Skeletal muscle tissue (tissue), 4 donors: ENCODE measurements around the gene NFILZ. TPM values are rescaled to one million over a fixed set of nuclear protein-coding genes. Genes with fewer than 3 reads are reported as not detected.

Experiments used
- H3K27ac ChIP-seq: one replicate; pipeline ENCODE4 v1.7.0; 2013; ENCODE audit warnings: mild to moderate bottlenecking, low read depth, low read length, inconsistent platforms
- H3K27me3 ChIP-seq, 3 donors: one replicate each; pipeline ENCODE4 v1.7.0; 2013; ENCODE audit warnings: low read length in 3 of 3; ENCODE audit not compliant: control insufficient read depth in 3 of 3, insufficient read depth in 3 of 3
- H3K36me3 ChIP-seq, 3 donors: one replicate each; pipeline ENCODE4 v1.7.0; 2013; ENCODE audit warnings: low read length in 3 of 3; ENCODE audit not compliant: control insufficient read depth in 3 of 3, insufficient read depth in 3 of 3
- H3K4me1 ChIP-seq, 3 donors: one replicate each; pipeline ENCODE4 v1.7.0; 2013; ENCODE audit warnings: low read length in 3 of 3, mild to moderate bottlenecking in 3 of 3; ENCODE audit not compliant: control insufficient read depth in 3 of 3, insufficient read depth in 3 of 3
- H3K4me3 ChIP-seq, 3 donors: one replicate each; pipeline ENCODE4 v1.7.0; 2013; ENCODE audit warnings: low read length in 3 of 3
- H3K9ac ChIP-seq, 3 donors: one replicate each; pipeline ENCODE4 v1.7.0; 2013; ENCODE audit warnings: low read length in 3 of 3, mild to moderate bottlenecking in 3 of 3, moderate library complexity in 2 of 3, low read depth in 1 of 3
- H3K9me3 ChIP-seq, 3 donors: one replicate each; pipeline ENCODE4 v1.7.0; 2013; ENCODE audit warnings: low read length in 3 of 3; ENCODE audit not compliant: control insufficient read depth in 3 of 3
- total RNA-seq: library from RNA; depleted of rRNA; stranded (reverse); fragments of >200 nt; gene quantifications from one replicate; pipeline ENCODE4 v1.2.3, GENCODE V29; 2014
- donor health status: Osteomylitis.

The NFILZ gene
- total RNA-seq, 1 donor from 2014 or later, result not detected

GRCh38 chr19:8596168-8596567 lies 34.3 kb upstream of the NFILZ start:
- H3K27me3 ChIP-seq, result peaks cover 8 to 11% (median 10%) of the 10 kb centered on the region in 3 donors
- peaks cover 8 to 14% (median 11%) of the 10 kb centered on the region in 3 donors for H3K4me1 ChIP-seq
- no peak overlapping the region for H3K27ac ChIP-seq
- H3K36me3 ChIP-seq, result peaks cover 2 to 21% (median 7%) of the 10 kb centered on the region in 3 donors
- H3K9me3 ChIP-seq, result peaks cover 0 to 6% (median 2%) of the 10 kb centered on the region in 3 donors
- no peak overlapping the region for H3K4me3 ChIP-seq
- no peak overlapping the region for H3K9ac ChIP-seq

GRCh38 chr19:8600064-8600463 lies 30.4 kb upstream of the NFILZ start:
- Histone ChIP-seq H3K9ac (no peak overlapping the region), H3K27me3 (no peaks in the 10 kb centered on the region), H3K36me3 (peaks cover 6 to 36% (median 7%) of the 10 kb centered on the region in 3 donors), H3K4me1 (no peaks in the 10 kb centered on the region), H3K9me3 (peaks cover 0 to 5% (median 3%) of the 10 kb centered on the region in 3 donors), H3K27ac (no peak overlapping the region), H3K4me3 (no peak overlapping the region)

GRCh38 chr19:8600816-8601215 lies 29.6 kb upstream of the NFILZ start:
- Histone ChIP-seq H3K4me3 (no peak overlapping the region), H3K4me1 (no peaks in the 10 kb centered on the region), H3K27me3 (no peaks in the 10 kb centered on the region), H3K9me3 (peaks cover 0 to 5% (median 3%) of the 10 kb centered on the region in 3 donors), H3K27ac (no peak overlapping the region), H3K36me3 (peaks cover 7 to 36% (median 8%) of the 10 kb centered on the region in 3 donors), H3K9ac (no peak overlapping the region)

GRCh38 chr19:8601796-8602195 lies 28.6 kb upstream of the NFILZ start:
- H3K36me3 ChIP-seq, result peaks cover 7 to 26% (median 8%) of the 10 kb centered on the region in 3 donors

GRCh38 chr19:8605514-8605913 lies 24.9 kb upstream of the NFILZ start:
- Histone ChIP-seq H3K9ac (no peak overlapping the region), H3K36me3 (peaks cover 2 to 15% (median 8%) of the 10 kb centered on the region in 3 donors)

More at GRCh38 chr19:8601796-8602195, 28.6 kb upstream of the NFILZ start:
- no peak overlapping the region for H3K9ac ChIP-seq
- H3K27ac ChIP-seq, result no peak overlapping the region
- H3K4me3 ChIP-seq, result no peak overlapping the region
- H3K4me1 ChIP-seq, result no peaks in the 10 kb centered on the region
- H3K27me3 ChIP-seq, result peaks cover 0 to 3% (median 0%) of the 10 kb centered on the region in 3 donors
- H3K9me3 ChIP-seq, result peaks cover 0 to 5% (median 3%) of the 10 kb centered on the region in 3 donors

GRCh38 chr19:8607386-8607785 lies 23.0 kb upstream of the NFILZ start:
- no peak overlapping the region for H3K9ac ChIP-seq
- H3K9me3 ChIP-seq, result peaks cover 0 to 5% (median 3%) of the 10 kb centered on the region in 3 donors
- peaks cover 16 to 19% (median 17%) of the 10 kb centered on the region in 3 donors for H3K27me3 ChIP-seq
- no peak overlapping the region for H3K4me3 ChIP-seq
- H3K36me3 ChIP-seq, result peaks cover 0 to 15% (median 6%) of the 10 kb centered on the region in 3 donors
- H3K27ac ChIP-seq, result no peak overlapping the region
- peaks cover 8 to 14% (median 13%) of the 10 kb centered on the region in 3 donors for H3K4me1 ChIP-seq

More at GRCh38 chr19:8605514-8605913, 24.9 kb upstream of the NFILZ start:
- peaks cover 0 to 5% (median 3%) of the 10 kb centered on the region in 3 donors for H3K9me3 ChIP-seq
- H3K4me1 ChIP-seq, result peaks cover 8 to 14% (median 13%) of the 10 kb centered on the region in 3 donors
- no peak overlapping the region for H3K27ac ChIP-seq
- H3K27me3 ChIP-seq, result peaks cover 16 to 19% (median 17%) of the 10 kb centered on the region in 3 donors
- H3K4me3 ChIP-seq, result no peak overlapping the region

- peak overlapping the region; percentile 81 to 86 (median 83) for H3K4me3 ChIP-seq
- peaks cover 16 to 19% (median 17%) of the 10 kb centered on the region in 3 donors for H3K27me3 ChIP-seq
- H3K4me1 ChIP-seq, result peaks cover 8 to 14% (median 13%) of the 10 kb centered on the region in 3 donors
- peak overlapping the region; percentile 69 to 81 (median 76) for H3K9ac ChIP-seq
- peaks cover 0 to 6% (median 5%) of the 10 kb centered on the region in 3 donors for H3K36me3 ChIP-seq
- peaks cover 0 to 5% (median 3%) of the 10 kb centered on the region in 3 donors for H3K9me3 ChIP-seq
- H3K27ac ChIP-seq, result peak overlapping the region; percentile 28
These were observed 21.5 kb upstream of the NFILZ start for GRCh38 chr19:8608941-8609278.

- H3K27ac ChIP-seq, result peak overlapping the region; percentile 28
- peaks cover 8 to 14% (median 13%) of the 10 kb centered on the region in 3 donors for H3K4me1 ChIP-seq
- H3K9ac ChIP-seq, result peak overlapping the region; percentile 69 to 81 (median 76)
- H3K36me3 ChIP-seq, result peaks cover 0 to 6% (median 5%) of the 10 kb centered on the region in 3 donors
- peaks cover 0 to 5% (median 3%) of the 10 kb centered on the region in 3 donors for H3K9me3 ChIP-seq
- H3K27me3 ChIP-seq, result peaks cover 16 to 19% (median 17%) of the 10 kb centered on the region in 3 donors
- H3K4me3 ChIP-seq, result peak overlapping the region; percentile 81 to 86 (median 83)
These were observed 21.0 kb upstream of the NFILZ start for GRCh38 chr19:8609279-8610040.

- Histone ChIP-seq H3K36me3 (no peaks in the 10 kb centered on the region), H3K4me3 (peak within 1 kb of the TSS; percentile 81 to 86 (median 83)), H3K9me3 (no peaks in the 10 kb centered on the region), H3K4me1 (peaks cover 8 to 14% (median 13%) of the 10 kb centered on the region in 3 donors), H3K27me3 (peaks cover 16 to 19% (median 17%) of the 10 kb centered on the region in 3 donors), H3K27ac (peak within 1 kb of the TSS; percentile 30), H3K9ac (peak within 1 kb of the TSS; percentile 69 to 81 (median 76))
These were observed 20.1 kb upstream of the NFILZ start, which contains the start of gene ADAMTS10 for GRCh38 chr19:8610041-8610935. Gene ADAMTS10, minus strand, starts transcription at chr19:8610715. Its CDS starts 5,005 bp downstream, at chr19:8605710.
